GM21515 (cell line): ENCODE data around the gene GFER.
"Not testable (repeated sequence)": the region's sequence is repeated elsewhere in the genome, so short reads cannot be mapped to it uniquely, and the experiment has no call there.

Source experiments
- ATAC-seq: cut with Tn5 transposase; IDR thresholded peaks from one replicate; pipeline ENCODE4 v1.9.1; 2021; ENCODE audit not compliant: unreplicated experiment

The GFER gene

DNA sequence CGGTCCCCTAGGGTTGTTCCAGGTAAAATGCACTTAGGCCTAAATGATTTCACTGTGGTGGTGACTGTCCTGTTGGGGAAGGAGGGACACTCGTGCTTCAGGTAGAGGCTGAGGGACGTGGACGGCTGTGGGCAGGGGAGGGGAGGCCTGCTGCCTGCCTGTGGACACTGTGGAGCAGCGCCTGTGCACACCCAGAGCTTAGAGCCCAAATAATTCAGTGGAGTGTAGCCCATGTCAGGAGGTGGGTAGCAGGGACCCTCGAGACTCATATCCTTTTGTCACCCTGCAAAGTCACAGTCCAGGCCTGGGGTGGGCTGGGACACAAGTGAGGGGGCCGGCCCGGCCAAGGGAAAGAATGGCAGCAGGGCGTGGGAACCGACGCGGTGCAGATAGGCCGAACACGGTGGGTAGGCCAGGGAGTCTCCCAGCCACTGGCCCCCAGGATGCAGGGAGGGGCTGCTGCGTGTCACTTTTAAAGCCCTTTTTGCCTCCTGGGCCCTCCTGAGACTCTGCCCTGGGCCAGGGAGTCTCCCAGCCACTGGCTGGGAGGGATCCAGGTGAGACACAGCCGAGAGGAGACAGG lies 42.0 kb downstream of the GFER start:
- no peak for ATAC-seq

DNA sequence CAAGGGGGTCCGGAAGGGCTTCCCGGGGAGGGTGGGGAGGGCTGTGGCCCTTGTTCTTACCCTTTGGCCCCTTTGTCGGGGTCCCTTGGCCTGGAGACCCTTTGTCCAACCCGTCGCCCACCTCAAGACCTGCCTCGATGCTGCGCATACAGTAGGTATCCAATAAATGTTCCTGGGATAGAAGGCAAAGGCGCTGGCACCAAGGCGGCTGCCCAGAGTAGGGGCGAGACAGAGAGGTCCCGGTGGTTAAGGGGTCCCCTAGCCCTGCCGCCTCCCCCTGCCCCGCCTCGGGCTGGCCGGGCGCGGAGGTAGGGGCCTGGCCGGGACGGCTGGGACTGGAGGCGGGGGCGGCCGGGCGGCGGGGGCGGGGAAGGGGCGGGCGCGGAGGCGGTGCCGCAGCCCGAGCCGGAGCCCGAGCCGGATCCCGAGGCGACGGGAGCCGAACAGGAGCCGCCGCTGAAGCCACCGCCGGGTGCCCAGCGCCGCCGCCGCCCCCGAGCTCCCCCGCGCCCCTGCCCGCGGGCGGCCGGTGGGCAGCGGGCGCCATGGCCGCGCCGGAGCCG lies 42.5 kb downstream of the GFER start, which contains the start of gene NHERF2:
Gene NHERF2, plus strand, starts transcription at position 442 of the 563 bp plus-strand sequence. Its CDS starts 104 bp downstream, at position 546.
- ATAC-seq: no peak

DNA sequence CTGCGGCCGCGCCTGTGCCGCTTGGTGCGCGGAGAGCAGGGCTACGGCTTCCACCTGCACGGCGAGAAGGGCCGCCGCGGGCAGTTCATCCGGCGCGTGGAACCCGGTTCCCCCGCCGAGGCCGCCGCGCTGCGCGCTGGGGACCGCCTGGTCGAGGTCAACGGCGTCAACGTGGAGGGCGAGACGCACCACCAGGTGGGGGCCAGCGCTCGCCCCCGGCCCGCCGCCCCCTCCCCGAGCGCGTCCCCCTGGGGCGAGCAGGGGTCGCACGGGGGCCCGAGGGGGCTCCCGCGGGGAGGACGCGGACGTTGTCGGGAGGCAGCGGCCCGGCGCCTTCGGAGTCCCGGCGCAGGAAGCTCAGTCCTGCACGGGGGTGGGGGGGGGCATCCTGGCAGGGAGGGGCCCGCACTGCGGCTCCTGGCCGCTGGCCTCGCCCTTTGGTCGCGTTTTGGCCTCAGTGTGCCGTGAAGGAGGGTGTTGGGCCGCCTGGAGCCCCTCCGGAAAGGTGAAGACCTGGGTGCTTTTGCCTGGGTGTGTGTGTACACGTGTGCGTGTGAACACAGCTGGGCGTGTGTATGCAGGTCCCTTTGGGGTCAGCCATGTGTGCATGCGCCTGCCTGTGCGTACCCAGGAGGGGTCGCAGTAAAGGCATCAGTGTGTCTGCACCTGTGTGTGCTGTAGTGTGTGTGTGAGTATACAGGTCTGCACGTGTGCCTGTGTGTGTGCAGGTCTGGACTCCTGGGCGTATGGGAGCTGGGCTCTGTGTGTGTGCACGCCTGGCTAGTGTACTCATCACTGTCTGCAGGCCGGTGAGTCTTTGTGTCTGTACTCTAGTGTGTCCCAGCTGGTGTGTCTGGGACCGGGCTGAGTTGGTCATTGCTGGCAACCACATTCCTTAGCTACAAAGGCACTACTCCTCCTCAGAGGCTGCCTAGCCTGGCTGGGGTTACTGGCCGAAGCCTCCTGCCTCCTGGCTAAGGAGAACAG lies 43.3 kb downstream of the GFER start:
- no peak for ATAC-seq

DNA sequence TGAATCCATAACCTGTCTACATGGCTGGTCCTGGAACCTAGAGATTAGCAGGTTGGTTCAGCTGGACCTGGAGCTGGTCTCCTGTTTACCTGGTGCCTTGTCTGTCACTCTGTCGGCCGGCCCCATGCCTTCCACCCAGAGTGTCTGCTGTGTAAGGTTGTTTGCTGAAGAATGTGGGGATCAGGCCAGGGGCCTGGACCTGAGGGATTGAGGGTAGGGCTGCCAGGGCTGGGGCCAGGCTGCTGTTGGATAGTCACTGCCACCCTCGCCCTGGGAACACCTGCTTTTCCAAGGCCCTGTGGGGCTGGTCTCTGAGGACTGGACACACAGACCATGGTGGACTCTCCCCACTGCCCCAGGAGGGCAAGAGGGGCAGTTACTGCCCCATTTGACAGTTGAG lies 44.2 kb downstream of the GFER start:
- ATAC-seq: no peak

DNA sequence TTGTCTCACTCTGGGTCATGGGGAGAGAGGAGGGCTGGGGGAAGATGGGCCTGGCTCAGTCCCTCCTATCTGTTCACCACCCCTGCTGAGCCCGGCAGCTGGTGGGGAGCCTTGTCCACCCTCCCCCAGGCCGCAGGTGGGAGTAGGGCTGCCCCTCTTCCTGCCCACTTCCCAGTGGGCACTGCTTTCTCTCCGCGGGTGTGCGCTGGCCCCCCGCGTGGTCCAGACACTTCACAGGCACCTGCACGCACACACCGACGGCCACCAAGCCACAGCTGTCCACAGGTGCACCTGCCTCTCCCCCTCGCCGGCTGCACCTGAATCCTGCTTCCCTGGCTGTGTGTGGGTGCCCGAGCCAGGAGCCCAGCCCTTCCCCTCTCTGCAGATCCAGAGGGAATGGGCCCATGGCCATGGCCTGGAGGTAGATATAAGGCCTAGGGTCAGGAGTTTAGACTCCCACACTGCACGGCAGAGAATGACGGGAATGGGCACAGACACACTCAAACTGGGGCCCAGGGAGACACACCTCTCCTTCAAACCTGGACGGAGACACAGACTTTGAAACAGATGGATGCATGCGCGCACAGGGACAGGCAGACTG lies 44.7 kb downstream of the GFER start:
- no peak for ATAC-seq

- no peak for ATAC-seq
Measured at GRCh38 chr16:2029350-2029749, 45.4 kb downstream of the GFER start.

DNA sequence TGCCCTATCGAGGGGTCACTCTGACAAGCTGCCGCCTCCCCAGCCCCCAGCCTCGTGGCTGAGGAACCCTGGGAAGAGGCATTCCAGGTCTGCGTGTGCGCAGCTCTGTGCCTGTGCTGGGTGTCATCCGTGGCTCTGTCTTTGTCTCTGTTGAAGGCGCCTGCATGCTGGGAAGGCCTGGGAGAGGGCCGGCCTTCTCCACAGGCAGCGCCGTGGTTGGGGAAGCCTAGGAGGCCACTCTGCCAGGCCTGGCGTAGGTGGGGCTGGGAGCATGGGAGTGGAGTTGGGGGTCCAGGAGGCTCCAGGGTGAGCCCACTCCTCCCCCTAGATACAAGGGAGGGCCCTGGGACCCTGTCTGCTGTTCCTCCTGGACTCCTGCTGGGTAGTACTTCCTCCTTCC lies 46.0 kb downstream of the GFER start:
- ATAC-seq: no peak

DNA sequence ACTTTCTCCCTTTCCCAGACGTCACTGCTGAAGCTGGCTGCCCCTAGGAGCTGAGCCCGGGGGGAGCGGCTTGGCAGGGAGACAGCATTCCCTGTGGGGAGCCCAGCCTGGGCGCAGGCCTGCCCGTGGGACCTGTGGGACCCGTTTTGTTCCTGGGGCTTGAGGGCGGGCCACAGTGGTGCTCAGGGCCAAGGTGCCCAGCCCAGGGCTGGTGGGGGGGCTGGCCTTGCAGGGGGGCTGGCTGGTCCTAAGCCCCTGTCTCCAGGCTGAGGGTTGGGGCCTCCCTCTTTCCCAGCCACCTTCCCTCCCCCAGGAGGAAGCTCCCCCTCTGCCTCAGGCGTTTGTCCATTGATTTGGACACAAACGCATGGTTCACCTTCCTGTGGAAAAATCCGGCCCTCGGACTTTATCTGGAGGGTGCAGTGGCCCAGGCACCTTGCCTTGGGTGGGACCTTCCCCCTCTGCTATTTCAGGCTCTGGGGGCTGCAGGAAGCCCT lies 47.1 kb downstream of the GFER start:
- ATAC-seq: no peak

DNA sequence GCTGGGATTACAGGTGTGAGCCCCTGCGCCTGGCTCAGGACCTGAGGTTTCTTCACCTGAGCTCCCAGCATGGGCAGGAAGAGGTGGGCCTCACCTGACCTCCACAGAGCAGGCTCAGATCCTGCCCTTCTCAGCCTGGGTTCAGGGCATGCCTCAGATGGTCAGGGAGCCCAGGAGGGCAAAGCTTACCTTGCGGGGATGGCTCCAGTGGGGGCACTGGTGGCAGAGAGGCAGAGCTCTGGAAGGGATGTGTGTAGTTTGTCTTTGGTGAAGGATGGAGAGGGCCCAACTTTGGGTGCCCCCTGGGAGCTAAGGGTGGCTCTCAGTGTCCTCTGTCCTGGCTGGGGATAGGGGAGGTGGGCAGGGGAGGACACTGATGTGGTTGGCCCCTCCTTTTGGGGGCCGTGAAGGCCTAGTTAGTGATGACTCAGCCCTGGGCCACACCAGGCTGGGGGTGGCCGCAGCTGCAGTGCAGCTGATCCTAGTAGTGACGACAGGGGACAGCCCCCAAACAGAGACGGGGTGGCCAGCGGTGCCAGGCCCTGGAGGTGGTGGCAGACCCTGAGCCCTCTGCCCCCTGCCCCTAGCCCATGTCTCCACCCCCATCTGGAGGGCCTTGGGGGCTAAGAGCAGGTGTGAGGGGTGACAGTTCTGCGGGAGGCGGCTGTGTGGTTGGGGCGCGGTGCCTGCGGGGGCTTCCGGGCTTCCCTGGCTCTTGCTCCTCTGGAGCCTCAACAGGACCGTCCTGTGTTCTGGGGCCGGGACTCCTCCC lies 48.5 kb downstream of the GFER start:
- ATAC-seq: no peak

DNA sequence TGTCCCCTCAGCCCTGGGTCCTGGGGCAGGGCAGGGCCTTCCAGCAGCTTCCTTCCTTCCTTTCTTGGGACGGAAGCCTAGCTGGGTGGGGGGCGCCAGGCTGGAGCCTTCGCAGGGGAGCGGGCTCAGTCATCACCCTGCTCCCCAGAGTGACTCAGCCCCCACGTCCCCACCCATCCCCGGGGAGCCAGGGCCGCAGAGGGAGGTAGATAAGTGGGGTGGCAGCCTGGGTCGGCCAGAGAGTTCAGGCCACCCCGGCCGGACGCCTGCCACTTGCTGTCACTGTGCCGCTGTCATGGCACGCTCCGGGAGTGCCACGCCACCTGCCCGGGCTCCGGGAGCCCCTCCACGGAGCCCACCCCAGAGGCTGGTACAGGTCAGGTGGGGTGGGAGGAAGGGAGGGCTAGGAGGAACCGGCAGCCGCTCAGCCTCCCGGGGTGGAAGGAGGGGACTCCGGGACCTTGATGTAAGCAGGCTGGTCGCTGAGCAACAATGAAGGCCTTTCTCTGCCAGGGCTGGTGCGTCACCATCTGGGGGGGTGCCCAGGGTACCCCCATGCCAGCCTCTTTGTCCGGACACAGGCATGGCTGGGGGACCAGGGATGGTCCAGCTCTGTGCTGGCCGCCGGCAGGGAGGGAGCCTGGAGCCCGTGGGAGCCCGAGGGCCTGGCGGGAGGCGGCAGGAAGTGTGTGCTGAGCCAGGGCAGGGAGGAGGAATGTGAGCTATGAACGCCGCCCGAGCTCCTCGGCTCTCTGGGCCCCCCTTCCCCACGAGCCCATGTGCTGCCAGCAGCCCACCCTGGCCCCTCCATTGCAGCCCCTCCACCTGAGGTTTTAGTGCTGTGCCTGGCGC lies 49.3 kb downstream of the GFER start:
- ATAC-seq: no peak

DNA sequence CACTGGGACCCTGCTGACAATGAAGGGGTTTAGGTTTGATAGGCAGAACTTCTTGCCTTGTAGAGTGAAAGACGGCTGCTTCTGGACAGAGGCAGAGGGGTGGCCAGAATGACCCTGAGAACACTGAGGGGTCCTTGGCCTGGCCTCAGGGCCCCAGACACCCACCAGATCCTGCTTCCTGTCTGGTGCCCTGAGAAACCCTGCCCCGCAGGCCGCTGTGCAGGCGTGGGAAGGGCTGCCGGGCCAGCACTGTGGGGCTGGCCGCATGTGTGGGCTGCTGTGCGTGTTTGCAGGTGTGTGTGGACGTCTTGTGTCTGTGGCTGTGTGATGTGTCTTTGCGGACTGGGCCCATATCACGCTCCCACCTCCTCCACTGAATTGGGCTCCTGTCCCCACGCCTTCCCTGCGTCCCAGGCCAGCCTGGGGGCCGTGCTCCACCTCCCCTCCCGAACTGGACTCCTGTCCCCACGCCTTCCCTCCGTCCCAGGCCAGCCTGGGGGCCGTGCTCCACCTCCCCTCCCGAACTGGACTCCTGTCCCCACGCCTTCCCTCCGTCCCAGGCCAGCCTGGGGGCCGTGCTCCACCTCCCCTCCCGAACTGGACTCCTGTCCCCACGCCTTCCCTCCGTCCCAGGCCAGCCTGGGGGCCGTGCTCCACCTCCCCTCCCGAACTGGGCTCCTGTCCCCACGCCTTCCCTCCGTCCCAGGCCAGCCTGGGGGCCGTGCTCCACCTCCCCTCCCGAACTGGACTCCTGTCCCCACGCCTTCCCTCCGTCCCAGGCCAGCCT lies 50.1 kb downstream of the GFER start:
- ATAC-seq: not testable (repeated sequence)

- ATAC-seq: no peak
Measured at GRCh38 chr16:2034696-2035430, 50.9 kb downstream of the GFER start.

DNA sequence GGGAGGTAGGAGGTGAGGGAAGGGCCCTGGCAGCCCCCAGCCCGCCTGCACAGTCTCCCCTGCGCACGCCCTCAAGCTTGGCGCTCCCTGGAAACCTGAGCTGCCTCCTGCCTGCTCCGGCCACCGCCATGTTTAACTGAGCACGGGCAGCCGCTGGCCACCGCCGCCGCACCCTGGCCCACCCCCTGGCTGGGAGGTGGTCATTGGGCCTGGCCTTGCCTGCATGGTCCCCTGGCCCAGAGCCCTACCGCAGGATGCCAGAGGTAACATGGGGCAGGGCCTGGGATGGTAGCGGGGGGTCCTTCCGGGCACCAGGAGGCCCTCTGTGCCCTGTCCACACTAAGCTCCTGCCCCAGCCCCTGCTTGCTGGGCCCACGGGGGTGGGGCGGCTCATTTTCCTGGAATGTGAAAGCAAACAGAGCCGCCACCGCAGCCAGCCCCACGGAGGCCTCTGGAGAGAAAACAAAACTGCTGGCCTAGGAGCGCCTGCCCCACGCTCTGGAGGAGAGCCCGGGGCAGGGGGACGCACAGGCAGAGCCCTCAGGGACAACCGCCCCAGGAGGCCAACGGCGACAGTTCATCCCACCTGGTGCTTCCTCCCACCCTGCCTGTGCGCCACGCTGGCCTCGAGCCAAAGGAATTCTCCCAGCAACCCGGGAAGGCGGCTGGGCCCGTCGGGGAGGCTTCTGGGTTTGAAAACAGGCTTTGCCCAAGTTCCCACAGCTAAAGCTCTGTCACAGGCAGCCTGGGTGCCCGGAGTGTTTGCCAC lies 51.6 kb downstream of the GFER start:
- ATAC-seq: no peak

GRCh38 chr16:2036200-2036966 lies 52.4 kb downstream of the GFER start:
- no peak for ATAC-seq

- no peak for ATAC-seq
Measured at GRCh38 chr16:2037115-2037514, 53.1 kb downstream of the GFER start.
